ENCODE data around the gene TOGARAM1. TPM values are rescaled to one million over a fixed set of nuclear protein-coding genes. Genes with fewer than 3 reads are reported as not detected.

TOGARAM1 gene
- total RNA-seq, 4 donors from 2014 or later, result 6.3 to 19.1 (median 9.7) TPM

GRCh38 chr14:45082420-45082819, 120.4 kb downstream of the TOGARAM1 start:
- DNase-seq (no peak), ATAC-seq (no peak)
- Histone ChIP-seq H3K9me3 (no peaks in the 10 kb centered on the region), H3K36me3 (no peaks in the 10 kb centered on the region), H3K4me1 (peaks cover 27 to 28% of the 10 kb centered on the region in 2 donors), H3K27ac (no peak overlapping the region), H3K4me3 (no peak overlapping the region), H3K27me3 (no peaks in the 10 kb centered on the region)
- intact Hi-C loops (cut with DNase I; ENCODE audit: low total_unique reads) (no loop called here), in situ Hi-C loops (cut with MboI; ENCODE audit: low sequenced_read_pairs in 4 of 4) (loop anchor here in 1 of 4 donors (10.0 kb wide), 1 partner anchor 52 kb away; the partner anchor contains the start of genes FANCM and FKBP3)
- no peak for TF ChIP-seq CTCF (IDR thresholded peaks at IDR 0.05 in 4 of 5, conservative IDR thresholded peaks at IDR 0.05 in 1 of 5)

- no peak for DNase-seq
- peaks cover 30 to 37% of the 10 kb centered on the region in 2 donors for H3K4me1 ChIP-seq
- peak overlapping the region; percentile 52 to 93 (median 74) for H3K4me3 ChIP-seq
- peak in 1 of 2 donors; percentile 5 for ATAC-seq
- H3K36me3 ChIP-seq, result no peaks in the 10 kb centered on the region
- H3K27ac ChIP-seq, result peak overlapping the region; percentile 86 to 95 (median 90)
- in situ Hi-C loops (cut with MboI; ENCODE audit: low sequenced_read_pairs in 4 of 4), result loop anchor here in 1 of 4 donors (10.0 kb wide), 1 partner anchor 51 kb away; the partner anchor contains the start of genes FANCM and FKBP3
- no peaks in the 10 kb centered on the region for H3K9me3 ChIP-seq
- no peaks in the 10 kb centered on the region for H3K27me3 ChIP-seq
- intact Hi-C loops (cut with DNase I; ENCODE audit: low total_unique reads), result no loop called here
- TF ChIP-seq POLR2A (IDR thresholded peaks at IDR 0.05) (no peak), CTCF (IDR thresholded peaks at IDR 0.05 in 4 of 5, conservative IDR thresholded peaks at IDR 0.05 in 1 of 5) (no peak)
Measured at GRCh38 chr14:45083617-45083975, 121.6 kb downstream of the TOGARAM1 start.

GRCh38 chr14:45083976-45084722, 122.2 kb downstream of the TOGARAM1 start, which contains the start of gene PRPF39:
Gene PRPF39 (plus strand): TSS chr14:45084116. CDS start chr14:45095240, 11,124 bp downstream.
- Histone ChIP-seq H3K9me3 (no peaks in the 10 kb centered on the region), H3K4me3 (peak within 1 kb of the TSS; percentile 71 to 93 (median 74)), H3K36me3 (no peaks in the 10 kb centered on the region), H3K27ac (peak within 1 kb of the TSS; percentile 86 to 95 (median 90)), H3K4me1 (peaks cover 30 to 42% of the 10 kb centered on the region in 2 donors), H3K27me3 (no peaks in the 10 kb centered on the region)
- ATAC-seq (peak; percentile 96), DNase-seq (peak; percentile 92 to 94)
- TF ChIP-seq POLR2A (IDR thresholded peaks at IDR 0.05), result peak; percentile 85 to 86
- no peak for TF ChIP-seq CTCF (IDR thresholded peaks at IDR 0.05 in 4 of 5, conservative IDR thresholded peaks at IDR 0.05 in 1 of 5)
- in situ Hi-C loops (cut with MboI; ENCODE audit: low sequenced_read_pairs in 4 of 4), result loop anchor here in 1 of 4 donors (10.0 kb wide), 1 partner anchor 51 kb away; the partner anchor contains the start of genes FANCM and FKBP3
- intact Hi-C loops (cut with DNase I; ENCODE audit: low total_unique reads), result loop anchor here (1.0 kb wide), 2 partner anchors 50 to 122 kb away; partner anchors contain the start of genes FKBP3 and TOGARAM1

- TF ChIP-seq POLR2A (IDR thresholded peaks at IDR 0.05), result no peak
- TF ChIP-seq CTCF (IDR thresholded peaks at IDR 0.05 in 4 of 5, conservative IDR thresholded peaks at IDR 0.05 in 1 of 5), result no peak
- peak; percentile 17 to 36 for ATAC-seq
- in situ Hi-C loops (cut with MboI; ENCODE audit: low sequenced_read_pairs in 4 of 4), result loop anchor here in 1 of 4 donors (10.0 kb wide), 1 partner anchor 50 kb away; the partner anchor contains the start of genes FANCM and FKBP3
- Histone ChIP-seq H3K27me3 (no peaks in the 10 kb centered on the region), H3K9me3 (no peaks in the 10 kb centered on the region), H3K36me3 (no peaks in the 10 kb centered on the region), H3K4me3 (peak overlapping the region; percentile 71 to 93 (median 74)), H3K4me1 (peaks cover 30 to 50% of the 10 kb centered on the region in 2 donors), H3K27ac (peak overlapping the region; percentile 86 to 95 (median 90))
- no peak for DNase-seq
- intact Hi-C loops (cut with DNase I; ENCODE audit: low total_unique reads), result loop anchor here (1.0 kb wide), 3 partner anchors 49 to 188 kb away; partner anchors contain the start of genes FKBP3 and TOGARAM1
Measured at GRCh38 chr14:45084946-45085346, 123.0 kb downstream of the TOGARAM1 start.

Measured in gastrocnemius medialis (tissue), 4 donors.